HG03280 (cell line): Measurements from ENCODE around the gene KIF3B.
"Not testable (repeated sequence)": the region's sequence is repeated elsewhere in the genome, so short reads cannot be mapped to it uniquely, and the experiment has no call there.

Experiments
- ATAC-seq: cut with Tn5 transposase; IDR thresholded peaks from one replicate; pipeline ENCODE4 v1.9.1; 2021; ENCODE audit warnings: mild to moderate bottlenecking, moderate library complexity; ENCODE audit not compliant: unreplicated experiment

KIF3B gene

GRCh38 chr20:32355417-32355841 lies 78.0 kb downstream of the KIF3B start:
- no peak for ATAC-seq

GRCh38 chr20:32355907-32356621 lies 78.6 kb downstream of the KIF3B start:
- ATAC-seq: not testable (repeated sequence)

- no peak for ATAC-seq
Observed at GRCh38 chr20:32356622-32357374, 79.3 kb downstream of the KIF3B start.

- ATAC-seq: peak; percentile 0
Observed at GRCh38 chr20:32357375-32357868, 80.0 kb downstream of the KIF3B start.

GRCh38 chr20:32357869-32358631 lies 80.6 kb downstream of the KIF3B start, which contains the start of gene ASXL1:
Gene ASXL1 (plus strand): TSS chr20:32358331. CDS start chr20:32358776, 445 bp downstream.
- peak; percentile 79 for ATAC-seq

- ATAC-seq: no peak
Observed at GRCh38 chr20:32358632-32358882, 81.1 kb downstream of the KIF3B start.

- peak; percentile 30 for ATAC-seq
Observed at GRCh38 chr20:32358883-32359632, 81.6 kb downstream of the KIF3B start.

GRCh38 chr20:32359633-32360332 lies 82.3 kb downstream of the KIF3B start:
- no peak for ATAC-seq

- ATAC-seq: no peak
Observed at GRCh38 chr20:32360333-32360634, 82.8 kb downstream of the KIF3B start.

- no peak for ATAC-seq
Observed at GRCh38 chr20:32362901-32363364, 85.5 kb downstream of the KIF3B start.

- no peak for ATAC-seq
Observed at GRCh38 chr20:32363492-32363891, 86.0 kb downstream of the KIF3B start.

GRCh38 chr20:32364554-32365208 lies 87.2 kb downstream of the KIF3B start:
- no peak for ATAC-seq

GRCh38 chr20:32365564-32365963 lies 88.1 kb downstream of the KIF3B start:
- ATAC-seq: no peak

GRCh38 chr20:32366380-32366779 lies 88.9 kb downstream of the KIF3B start:
- ATAC-seq: peak; percentile 61

GRCh38 chr20:32368323-32368722 lies 90.9 kb downstream of the KIF3B start:
- no peak for ATAC-seq

- ATAC-seq: no peak
Observed at GRCh38 chr20:32368925-32369324, 91.5 kb downstream of the KIF3B start.

- no peak for ATAC-seq
Observed at GRCh38 chr20:32370897-32371296, 93.4 kb downstream of the KIF3B start.

- ATAC-seq: no peak
Observed at GRCh38 chr20:32378461-32378860, 101.0 kb downstream of the KIF3B start.

GRCh38 chr20:32380037-32380436 lies 102.6 kb downstream of the KIF3B start:
- not testable (repeated sequence) for ATAC-seq

GRCh38 chr20:32380745-32381144 lies 103.3 kb downstream of the KIF3B start:
- ATAC-seq: no peak
